Subcutaneous adipose tissue (tissue), 4 donors: Measurements from ENCODE around the gene ADK. TPM values are rescaled to one million over a fixed set of nuclear protein-coding genes. Genes with fewer than 3 reads are reported as not detected.

Experiments
- CTCF ChIP-seq: fragments of 450-650 bp; IDR thresholded peaks from one replicate; pipeline ENCODE4 v1.5.1; 2016; ENCODE audit warnings: low read depth, mild to moderate bottlenecking, control low read depth, antibody characterized with exemption, moderate library complexity
- small RNA-seq: library from RNA; depleted of rRNA; stranded (forward); fragments of <200 nt; gene quantifications from one replicate; pipeline ENCODE3, GENCODE V24; 2016
- total RNA-seq, 4 donors: library from RNA; depleted of rRNA; stranded (reverse); fragments of >200 nt; gene quantifications; one replicate each; pipeline ENCODE4 v1.1.0, GENCODE V29; 2016

The ADK gene
- total RNA-seq, 4 donors from 2014 or later, result 21.7 to 52.2 (median 38.8) TPM

- TF ChIP-seq CTCF, result no peak
Observed at GRCh38 chr10:74753442-74754211, 602.6 kb downstream of the ADK start.

- TF ChIP-seq CTCF, result no peak
Observed at GRCh38 chr10:74754381-74754821, 603.4 kb downstream of the ADK start.

- no peak for TF ChIP-seq CTCF
Observed at GRCh38 chr10:74755273-74755672, 604.3 kb downstream of the ADK start.

Small RNA genes within 50 kb of the gene (small RNA-seq; reads per million reads assigned to genes)
- gene RF00019, result 0.49 reads per million
- gene TIMM9P1, result not detected

Other genes with a start within 250 kb of the ADK start
- 10 to 100 TPM in 2 of 4 donors, 1 to 10 TPM in 2; 6.4 to 11.2 (median 9.9) TPM for gene PLAU, start 240.1 kb upstream of the ADK start, total RNA-seq
- 100 to 1,000 TPM in 1 of 4 donors, 10 to 100 TPM in 3; 64.1 to 113 (median 73.4) TPM for gene VCL, start 153.1 kb upstream of the ADK start, total RNA-seq
- 10 to 100 TPM; 20.2 to 38.3 (median 24.6) TPM for gene AP3M1, start 393 bp upstream of the ADK start, total RNA-seq